HepG2 (cell line): ENCODE results near the gene CDH13. TPM values are rescaled to one million over a fixed set of nuclear protein-coding genes. Genes with fewer than 3 reads are reported as not detected.

Experiments
- ASH2L ChIP-seq: fragments of 300-600, 200-600 bp; sonication (generic); IDR thresholded peaks from 2 replicates; pipeline ENCODE4 v1.7.0; 2017; ENCODE audit warnings: low read depth, mild to moderate bottlenecking, moderate library complexity, mixed read lengths, low read length; ENCODE audit not compliant: insufficient read length
- BRD4 ChIP-seq: sonication (generic); formaldehyde crosslinking; IDR thresholded peaks from 2 replicates; pipeline ENCODE4 v1.4.0; 2020; ENCODE audit warnings: missing genetic modification reagents
- CBX2 ChIP-seq, 2 experiments: fragments of 200-600 bp in 1 of 2; sonication (generic); formaldehyde crosslinking in 1 of 2; IDR thresholded peaks; 2 replicates each; pipeline versions ENCODE4 v1.7.0 to v1.8.1; 2018 to 2022; ENCODE audit warnings: low read depth in 2 of 2, low read length in 1 of 2, mild to moderate bottlenecking in 1 of 2, missing genetic modification reagents in 1 of 2
- CC2D1A ChIP-seq: sonication (generic); formaldehyde crosslinking; IDR thresholded peaks from 2 replicates; pipeline ENCODE4 v1.8.1; 2023; ENCODE audit warnings: mild to moderate bottlenecking, missing genetic modification reagents
- FOXJ3 ChIP-seq: sonication (generic); formaldehyde crosslinking; IDR thresholded peaks from 2 replicates; pipeline ENCODE4 v1.4.0; 2020; ENCODE audit warnings: missing genetic modification reagents, mild to moderate bottlenecking, borderline replicate concordance
- GATA4 ChIP-seq: sonication (generic); IDR thresholded peaks from 2 replicates; pipeline ENCODE4 v1.6.1; 2016; ENCODE audit warnings: antibody characterized with exemption, low read depth, borderline replicate concordance
- MAZ ChIP-seq, 2 experiments: sonication (generic) in 1 of 2; formaldehyde crosslinking in 1 of 2; IDR thresholded peaks; 2 replicates each; pipeline versions ENCODE4 v1.5.0 to v1.6.1; 2012 to 2020; ENCODE audit warnings: low read depth in 2 of 2, mild to moderate bottlenecking in 2 of 2, borderline replicate concordance in 1 of 2, improper control_type of control experiment in 1 of 2, low read length in 1 of 2, missing genetic modification reagents in 1 of 2, moderate library complexity in 1 of 2
- MXI1 ChIP-seq: IDR thresholded peaks from 3 replicates; pipeline ENCODE4 v1.6.1; 2012; ENCODE audit warnings: low read depth, low read length, inconsistent platforms, borderline replicate concordance
- POGZ ChIP-seq: sonication (generic); formaldehyde crosslinking; IDR thresholded peaks from 2 replicates; pipeline ENCODE4 v1.4.0; 2020; ENCODE audit warnings: mild to moderate bottlenecking, missing genetic modification reagents
- RBM22 ChIP-seq: fragments of 200-400 bp; formaldehyde crosslinking; optimal IDR thresholded peaks from 2 replicates; pipeline ENCODE3; 2017; ENCODE audit warnings: mild to moderate bottlenecking, low read length, moderate library complexity
- SSRP1 ChIP-seq: IDR thresholded peaks from 2 replicates; pipeline ENCODE4 v1.6.1; 2016; ENCODE audit warnings: control low read depth
- ZBTB39 ChIP-seq: sonication (generic); formaldehyde crosslinking; IDR thresholded peaks from 2 replicates; pipeline ENCODE4 v1.5.0; 2020; ENCODE audit warnings: missing genetic modification reagents
- ZBTB42 ChIP-seq: sonication (generic); formaldehyde crosslinking; IDR thresholded peaks from 2 replicates; pipeline ENCODE4 v1.5.0; 2020; ENCODE audit warnings: mild to moderate bottlenecking, missing genetic modification reagents
- ZFP36L1 ChIP-seq: sonication (generic); formaldehyde crosslinking; IDR thresholded peaks from 2 replicates; pipeline ENCODE4 v1.8.0; 2022; ENCODE audit warnings: mild to moderate bottlenecking, missing genetic modification reagents, moderate library complexity
- ZFP36L2 ChIP-seq: sonication (generic); formaldehyde crosslinking; IDR thresholded peaks from 2 replicates; pipeline ENCODE4 v1.4.0; 2020; ENCODE audit warnings: missing genetic modification reagents
- ZNF17 ChIP-seq: sonication (generic); formaldehyde crosslinking; IDR thresholded peaks from 2 replicates; pipeline ENCODE4 v1.5.0; 2020; ENCODE audit warnings: mild to moderate bottlenecking, missing genetic modification reagents
- ZNF569 ChIP-seq: sonication (generic); formaldehyde crosslinking; IDR thresholded peaks from 2 replicates; pipeline ENCODE4 v1.5.0; 2020; ENCODE audit warnings: mild to moderate bottlenecking, missing genetic modification reagents, moderate library complexity, borderline replicate concordance
- ZNF678 ChIP-seq: sonication (generic); formaldehyde crosslinking; IDR thresholded peaks from 2 replicates; pipeline ENCODE4 v1.4.0; 2020; ENCODE audit warnings: mild to moderate bottlenecking, missing genetic modification reagents
- polyA plus RNA-seq, 8 experiments: library from polyadenylated mRNA; depleted of rRNA in 3 of 8; stranded (reverse) in 7 of 8; unstranded in 1 of 8; fragments of >200 nt; fragmentation: Illumina TruSeq in 4 of 8; extraction: Trizol in 4 of 8; gene quantifications; 2 replicates each; pipeline versions ENCODE4 v1.2.1 to v1.2.3, GENCODE V29; 2011 to 2016; ENCODE audit warnings: low read depth in 4 of 8, missing spikeins in 1 of 8, mixed read lengths in 1 of 8; ENCODE audit not compliant: insufficient read depth in 1 of 8
- total RNA-seq, 5 experiments: library from RNA; depleted of rRNA; stranded (reverse); fragments of >200 nt; fragmentation: Illumina TruSeq; extraction: Trizol; gene quantifications; 2 replicates each; pipeline ENCODE4 v1.2.3, GENCODE V29; 2016; ENCODE audit warnings: low read depth in 1 of 5
- TF ChIP-seq, protein P1 (sequence below): sonication (generic); formaldehyde crosslinking; conservative IDR thresholded peaks from 2 replicates; pipeline ENCODE4 v1.5.0; 2020; ENCODE audit warnings: missing genetic modification reagents
- TF ChIP-seq, protein P2 (sequence below): sonication (generic); formaldehyde crosslinking; IDR thresholded peaks from 2 replicates; pipeline ENCODE4 v1.4.0; 2020; ENCODE audit warnings: missing genetic modification reagents

CDH13 gene
- total and polyA plus RNA-seq, 2 of the 13 experiments (the other 11 are each of a cell fraction or from before 2014, with no cell fraction given), result not detected

- no peak; the same call in 1 of the 2 replicates for TF ChIP-seq ZBTB39
- TF ChIP-seq GATA4, result no peak
- TF ChIP-seq POGZ (CRISPR knock-in tag), result peak; percentile 64; the same call in 1 of the 2 replicates
- no peak for TF ChIP-seq CBX2 (IDR thresholded peaks at IDR 0.05; ENCODE audit: low read depth, low read length)
- no peak for TF ChIP-seq CBX2 (CRISPR knock-in tag; IDR thresholded peaks at IDR 0.05; ENCODE audit: low read depth)
- TF ChIP-seq, protein P1, sequence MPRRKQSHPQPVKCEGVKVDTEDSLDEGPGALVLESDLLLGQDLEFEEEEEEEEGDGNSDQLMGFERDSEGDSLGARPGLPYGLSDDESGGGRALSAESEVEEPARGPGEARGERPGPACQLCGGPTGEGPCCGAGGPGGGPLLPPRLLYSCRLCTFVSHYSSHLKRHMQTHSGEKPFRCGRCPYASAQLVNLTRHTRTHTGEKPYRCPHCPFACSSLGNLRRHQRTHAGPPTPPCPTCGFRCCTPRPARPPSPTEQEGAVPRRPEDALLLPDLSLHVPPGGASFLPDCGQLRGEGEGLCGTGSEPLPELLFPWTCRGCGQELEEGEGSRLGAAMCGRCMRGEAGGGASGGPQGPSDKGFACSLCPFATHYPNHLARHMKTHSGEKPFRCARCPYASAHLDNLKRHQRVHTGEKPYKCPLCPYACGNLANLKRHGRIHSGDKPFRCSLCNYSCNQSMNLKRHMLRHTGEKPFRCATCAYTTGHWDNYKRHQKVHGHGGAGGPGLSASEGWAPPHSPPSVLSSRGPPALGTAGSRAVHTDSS (CRISPR knock-in tag), result no peak
- TF ChIP-seq, protein P2, sequence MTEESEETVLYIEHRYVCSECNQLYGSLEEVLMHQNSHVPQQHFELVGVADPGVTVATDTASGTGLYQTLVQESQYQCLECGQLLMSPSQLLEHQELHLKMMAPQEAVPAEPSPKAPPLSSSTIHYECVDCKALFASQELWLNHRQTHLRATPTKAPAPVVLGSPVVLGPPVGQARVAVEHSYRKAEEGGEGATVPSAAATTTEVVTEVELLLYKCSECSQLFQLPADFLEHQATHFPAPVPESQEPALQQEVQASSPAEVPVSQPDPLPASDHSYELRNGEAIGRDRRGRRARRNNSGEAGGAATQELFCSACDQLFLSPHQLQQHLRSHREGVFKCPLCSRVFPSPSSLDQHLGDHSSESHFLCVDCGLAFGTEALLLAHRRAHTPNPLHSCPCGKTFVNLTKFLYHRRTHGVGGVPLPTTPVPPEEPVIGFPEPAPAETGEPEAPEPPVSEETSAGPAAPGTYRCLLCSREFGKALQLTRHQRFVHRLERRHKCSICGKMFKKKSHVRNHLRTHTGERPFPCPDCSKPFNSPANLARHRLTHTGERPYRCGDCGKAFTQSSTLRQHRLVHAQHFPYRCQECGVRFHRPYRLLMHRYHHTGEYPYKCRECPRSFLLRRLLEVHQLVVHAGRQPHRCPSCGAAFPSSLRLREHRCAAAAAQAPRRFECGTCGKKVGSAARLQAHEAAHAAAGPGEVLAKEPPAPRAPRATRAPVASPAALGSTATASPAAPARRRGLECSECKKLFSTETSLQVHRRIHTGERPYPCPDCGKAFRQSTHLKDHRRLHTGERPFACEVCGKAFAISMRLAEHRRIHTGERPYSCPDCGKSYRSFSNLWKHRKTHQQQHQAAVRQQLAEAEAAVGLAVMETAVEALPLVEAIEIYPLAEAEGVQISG (CRISPR knock-in tag), result peak; percentile 92
- peak; percentile 71; the same call in 1 of the 3 replicates for TF ChIP-seq MXI1
- TF ChIP-seq FOXJ3, result no peak
- TF ChIP-seq MAZ (IDR thresholded peaks at IDR 0.05; ENCODE audit: borderline replicate concordance, low read depth, low read length), result no peak
- peak; percentile 75 for TF ChIP-seq MAZ (CRISPR knock-in tag; IDR thresholded peaks at IDR 0.05; ENCODE audit: low read depth)
- no peak for TF ChIP-seq ZNF569 (CRISPR knock-in tag)
- peak; percentile 78 for TF ChIP-seq ASH2L
- 0 out of 2 replicates have a peak, but pooled peaks have one; percentile 24 for TF ChIP-seq ZBTB42 (CRISPR knock-in tag)
- TF ChIP-seq ZNF678 (CRISPR knock-in tag), result no peak
- no peak for TF ChIP-seq BRD4 (CRISPR knock-in tag)
- no peak for TF ChIP-seq ZFP36L2
- TF ChIP-seq RBM22, result no peak
- TF ChIP-seq CC2D1A (CRISPR knock-in tag), result no peak
- TF ChIP-seq SSRP1 (CRISPR knock-in tag), result no peak
- TF ChIP-seq ZFP36L1, result no peak
- no peak for TF ChIP-seq ZNF17 (CRISPR knock-in tag)
Observed at GRCh38 chr16:83807710-83808572, 1181.2 kb downstream of the CDH13 start, which contains the start of gene HSBP1 (continued).
